ENCODE measurements around the gene BEND2. TPM values are rescaled to one million over a fixed set of nuclear protein-coding genes. Genes with fewer than 3 reads are reported as not detected.

BEND2 gene
- total RNA-seq, 1 donor from 2014 or later: not detected

- Mint-ChIP-seq H3K9me3 (ENCODE audit: unreplicated experiment) (no peaks in the 10 kb centered on the region), H3K36me3 (ENCODE audit: unreplicated experiment) (no peaks in the 10 kb centered on the region), H3K27ac (ENCODE audit: unreplicated experiment) (no peak overlapping the region), H3K27me3 (ENCODE audit: unreplicated experiment) (peaks cover 1% of the 10 kb centered on the region), H3K4me1 (ENCODE audit: low read depth, unreplicated experiment) (peaks cover 11% of the 10 kb centered on the region), H3K4me3 (ENCODE audit: unreplicated experiment) (no peak overlapping the region)
- TF ChIP-seq, protein P1, sequence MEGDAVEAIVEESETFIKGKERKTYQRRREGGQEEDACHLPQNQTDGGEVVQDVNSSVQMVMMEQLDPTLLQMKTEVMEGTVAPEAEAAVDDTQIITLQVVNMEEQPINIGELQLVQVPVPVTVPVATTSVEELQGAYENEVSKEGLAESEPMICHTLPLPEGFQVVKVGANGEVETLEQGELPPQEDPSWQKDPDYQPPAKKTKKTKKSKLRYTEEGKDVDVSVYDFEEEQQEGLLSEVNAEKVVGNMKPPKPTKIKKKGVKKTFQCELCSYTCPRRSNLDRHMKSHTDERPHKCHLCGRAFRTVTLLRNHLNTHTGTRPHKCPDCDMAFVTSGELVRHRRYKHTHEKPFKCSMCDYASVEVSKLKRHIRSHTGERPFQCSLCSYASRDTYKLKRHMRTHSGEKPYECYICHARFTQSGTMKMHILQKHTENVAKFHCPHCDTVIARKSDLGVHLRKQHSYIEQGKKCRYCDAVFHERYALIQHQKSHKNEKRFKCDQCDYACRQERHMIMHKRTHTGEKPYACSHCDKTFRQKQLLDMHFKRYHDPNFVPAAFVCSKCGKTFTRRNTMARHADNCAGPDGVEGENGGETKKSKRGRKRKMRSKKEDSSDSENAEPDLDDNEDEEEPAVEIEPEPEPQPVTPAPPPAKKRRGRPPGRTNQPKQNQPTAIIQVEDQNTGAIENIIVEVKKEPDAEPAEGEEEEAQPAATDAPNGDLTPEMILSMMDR (IDR thresholded peaks at IDR 0.05; ENCODE audit: partially characterized antibody, unreplicated experiment): no peak
- DNase-seq: no peak
These were observed 87.1 kb downstream of the BEND2 start for GRCh38 chrX:18133605-18134004.

GRCh38 chrX:18129690-18130089 is 91.0 kb downstream of the BEND2 start:
- Mint-ChIP-seq H3K36me3 (ENCODE audit: unreplicated experiment) (no peaks in the 10 kb centered on the region), H3K9me3 (ENCODE audit: unreplicated experiment) (no peaks in the 10 kb centered on the region), H3K4me1 (ENCODE audit: low read depth, unreplicated experiment) (peaks cover 6% of the 10 kb centered on the region), H3K27ac (ENCODE audit: unreplicated experiment) (no peak overlapping the region), H3K27me3 (ENCODE audit: unreplicated experiment) (peaks cover 1% of the 10 kb centered on the region), H3K4me3 (ENCODE audit: unreplicated experiment) (no peak overlapping the region)
- no peak for DNase-seq
- TF ChIP-seq, protein P1 (IDR thresholded peaks at IDR 0.05; ENCODE audit: partially characterized antibody, unreplicated experiment): no peak

DNA sequence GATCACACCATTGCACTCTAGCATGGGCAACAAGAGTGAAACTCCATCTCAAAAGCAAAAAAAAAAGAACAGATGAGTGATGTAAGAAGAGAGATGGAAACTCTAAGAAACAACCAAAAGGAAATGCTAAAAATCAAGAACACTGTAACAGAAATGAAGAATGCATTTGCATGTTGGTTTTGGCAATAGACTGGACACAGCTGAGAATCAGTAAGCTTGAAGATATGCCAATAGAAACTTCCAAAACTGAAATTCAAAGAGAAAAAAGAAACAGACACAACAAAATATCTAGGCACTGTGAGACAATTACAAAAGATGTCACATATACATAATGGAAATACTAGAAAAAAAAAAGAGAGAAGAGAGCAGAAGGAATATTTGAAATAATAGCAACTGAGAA is 93.7 kb downstream of the BEND2 start:
- Mint-ChIP-seq H3K27me3 (ENCODE audit: unreplicated experiment) (no peaks in the 10 kb centered on the region), H3K36me3 (ENCODE audit: unreplicated experiment) (no peaks in the 10 kb centered on the region), H3K4me1 (ENCODE audit: low read depth, unreplicated experiment) (no peaks in the 10 kb centered on the region), H3K27ac (ENCODE audit: unreplicated experiment) (no peak overlapping the region), H3K9me3 (ENCODE audit: unreplicated experiment) (no peaks in the 10 kb centered on the region), H3K4me3 (ENCODE audit: unreplicated experiment) (no peak overlapping the region)
- TF ChIP-seq, protein P1 (IDR thresholded peaks at IDR 0.05; ENCODE audit: partially characterized antibody, unreplicated experiment): no peak
- DNase-seq: no peak

DNA sequence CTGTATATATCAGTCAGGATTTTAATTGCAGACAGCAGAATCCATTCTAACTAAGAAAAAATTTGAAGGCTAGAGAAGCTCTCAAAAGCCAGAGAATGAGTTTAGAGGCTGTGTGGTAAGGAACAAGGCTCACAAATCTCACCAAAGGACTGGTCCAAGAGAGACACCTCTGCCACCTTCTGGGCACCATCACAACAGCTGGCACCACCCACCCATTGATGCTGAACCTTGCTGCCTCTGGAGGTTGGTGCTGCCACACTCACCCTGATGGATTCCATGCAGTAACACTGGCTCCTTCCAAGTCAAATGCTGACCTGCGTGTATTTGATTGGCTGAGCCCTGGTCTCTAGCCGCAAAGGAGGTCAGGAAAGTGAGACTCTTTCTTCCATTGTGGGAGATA is 100.8 kb downstream of the BEND2 start:
- Mint-ChIP-seq H3K4me3 (ENCODE audit: unreplicated experiment) (no peak overlapping the region), H3K4me1 (ENCODE audit: low read depth, unreplicated experiment) (no peaks in the 10 kb centered on the region), H3K9me3 (ENCODE audit: unreplicated experiment) (no peaks in the 10 kb centered on the region), H3K36me3 (ENCODE audit: unreplicated experiment) (no peaks in the 10 kb centered on the region), H3K27me3 (ENCODE audit: unreplicated experiment) (no peaks in the 10 kb centered on the region), H3K27ac (ENCODE audit: unreplicated experiment) (no peak overlapping the region)
- TF ChIP-seq, protein P1 (IDR thresholded peaks at IDR 0.05; ENCODE audit: partially characterized antibody, unreplicated experiment): no peak
- no peak for DNase-seq

Other genes starting within 250 kb of the BEND2 start
- 9.5 TPM for gene SCML2, start 133.8 kb upstream of the BEND2 start, total RNA-seq (ENCODE audit: unreplicated experiment)
- gene CDKL5, start 204.7 kb upstream of the BEND2 start, total RNA-seq (ENCODE audit: unreplicated experiment): 53.5 TPM

All from glutamatergic neuron (in vitro differentiated cells).